HepG2 (cell line): ENCODE results near the gene CLIP2. TPM values are rescaled to one million over a fixed set of nuclear protein-coding genes. Genes with fewer than 3 reads are reported as not detected.

ENCODE experiments used
- ATAC-seq: fragments of 200-7000 bp; cut with Tn5 transposase; 3 replicates; pipeline ENCODE4 v1.9.1; 2020; ENCODE audit warnings: mild to moderate bottlenecking, moderate library complexity
- BruUV-seq: library from RNA; stranded (reverse); fragments of 400-500 nt; replicated peaks from 2 replicates; lab custom pipeline; 2021; lab: Mats Ljungman, UMichigan
- CTCF ChIA-PET: fragments of 300-600 bp; formaldehyde crosslinking; extraction: SDS; loops from one replicate; lab custom pipeline; 2021; ENCODE audit warnings: low total read pairs, inconsistent platforms, low intra/inter-chr PET ratio; lab: Yijun Ruan, JAX
- POLR2A ChIA-PET: fragments of 350-600 bp; sonication (Branson Sonifier 250); formaldehyde crosslinking; loops from one replicate; lab custom pipeline; 2020; ENCODE audit warnings: antibody characterized with exemption, inconsistent platforms; lab: Yijun Ruan, JAX
- DNase-seq: peaks from one replicate; pipeline ENCODE4 v3.0.0-alpha.2; 2015; ENCODE audit warnings: low spot score
- FAIRE-seq: peaks from 3 replicates; lab custom pipeline; 2011; peaks lifted over from hg19 to GRCh38; lab: Jason Lieb, UNC
- H2AFZ ChIP-seq: one replicate; pipeline ENCODE4 v1.6.1; 2011; ENCODE audit warnings: low read length, inconsistent platforms
- H3K27ac ChIP-seq: fragments of 300-600 bp; 3 replicates; pipeline ENCODE4 v1.8.0; 2011; ENCODE audit warnings: mixed run types, mild to moderate bottlenecking, mixed read lengths, low read length, inconsistent platforms; ENCODE audit not compliant: insufficient read depth; ENCODE audit errors: extremely low read length
- H3K27me3 ChIP-seq, 2 experiments: fragments of 200-600 bp in 1 of 2; 2 replicates in 1 of 2; 3 replicates in 1 of 2; pipeline versions ENCODE4 v1.6.0 to v1.8.0; 2011; ENCODE audit warnings: low read length in 2 of 2, mild to moderate bottlenecking in 2 of 2, moderate library complexity in 2 of 2, inconsistent platforms in 1 of 2; ENCODE audit not compliant: insufficient read depth in 2 of 2, control insufficient read depth in 1 of 2
- H3K36me3 ChIP-seq, 2 experiments: fragments of 200-600 bp in 1 of 2; replicated peaks in 1 of 2; 2 replicates in 1 of 2; 3 replicates in 1 of 2; pipeline versions ENCODE4 v1.5.1 to v1.8.0; 2011; ENCODE audit warnings: low read length in 2 of 2, inconsistent platforms in 1 of 2; ENCODE audit not compliant: insufficient read depth in 2 of 2, control insufficient read depth in 1 of 2
- H3K4me1 ChIP-seq: 2 replicates; pipeline ENCODE4 v1.5.1; 2012; ENCODE audit warnings: low read length, inconsistent platforms; ENCODE audit not compliant: insufficient read depth
- H3K4me2 ChIP-seq: 2 replicates; pipeline ENCODE4 v1.6.0; 2011; ENCODE audit warnings: low read depth, low read length, inconsistent platforms
- H3K4me3 ChIP-seq, 3 experiments: fragments of 200-600 bp in 1 of 3; sonication (generic), shearing (Covaris generic) in 1 of 3; replicated peaks in 1 of 3; 2 replicates each; pipeline ENCODE4 v1.5.1; 2011 to 2016; ENCODE audit warnings: low read length in 3 of 3, inconsistent platforms in 2 of 3, low read depth in 2 of 3, mild to moderate bottlenecking in 2 of 3, control low read depth in 1 of 3, mixed read lengths in 1 of 3; ENCODE audit not compliant: insufficient read depth in 1 of 3
- H3K79me2 ChIP-seq: one replicate; pipeline ENCODE4 v1.6.1; 2011; ENCODE audit warnings: low read length, inconsistent platforms; ENCODE audit not compliant: insufficient read depth
- H3K9ac ChIP-seq: 2 replicates; pipeline ENCODE4 v1.6.0; 2011; ENCODE audit warnings: mild to moderate bottlenecking, low read depth, low read length, inconsistent platforms; ENCODE audit not compliant: insufficient read depth
- H3K9me3 ChIP-seq: 2 replicates; pipeline ENCODE4 v1.5.1; 2012; ENCODE audit warnings: mild to moderate bottlenecking, low read length
- H4K20me1 ChIP-seq: 2 replicates; pipeline ENCODE4 v1.6.0; 2011; ENCODE audit warnings: inconsistent platforms, mild to moderate bottlenecking, low read length, moderate library complexity; ENCODE audit not compliant: insufficient read depth
- KDM1A ChIP-seq: IDR thresholded peaks from 2 replicates; pipeline ENCODE4 v1.6.1; 2016; ENCODE audit warnings: missing compliant biosample characterization
- PCBP1 ChIP-seq: fragments of 200-400 bp; formaldehyde crosslinking; IDR thresholded peaks from 2 replicates; pipeline ENCODE4 v1.6.1; 2017; ENCODE audit warnings: mild to moderate bottlenecking, low read depth, low read length, borderline replicate concordance
- RNF2 ChIP-seq: fragments of 450-650 bp; conservative IDR thresholded peaks from 2 replicates; pipeline ENCODE4 v1.6.1; 2016; ENCODE audit warnings: low read depth
- ZNF382 ChIP-seq: sonication (generic); formaldehyde crosslinking; IDR thresholded peaks from 2 replicates; pipeline ENCODE4 v1.5.0; 2020; ENCODE audit warnings: missing genetic modification reagents, mild to moderate bottlenecking, borderline replicate concordance
- ZNF550 ChIP-seq: sonication (generic); formaldehyde crosslinking; IDR thresholded peaks from 2 replicates; pipeline ENCODE4 v1.4.0; 2020; ENCODE audit warnings: mild to moderate bottlenecking, missing genetic modification reagents, borderline replicate concordance
- ZNF577 ChIP-seq: sonication (generic); formaldehyde crosslinking; IDR thresholded peaks from 2 replicates; pipeline ENCODE4 v1.4.0; 2020; ENCODE audit warnings: mild to moderate bottlenecking, low read depth, missing genetic modification reagents, borderline replicate concordance
- ZNF7 ChIP-seq: IDR thresholded peaks from 2 replicates; pipeline ENCODE4 v1.6.1; 2016; ENCODE audit warnings: missing biosample characterization, missing genetic modification reagents
- whole genome bisulfite sequencing: methylation state at CpG from one replicate; pipeline ENCODE4 v1.1.6; 2017; ENCODE audit warnings: low lambda C conversion rate; 5-methylcytosine and 5-hydroxymethylcytosine counted together
- in situ Hi-C: cut with HindIII; loops from 2 replicates; pipeline ENCODE4 v1.10.0; 2017; ENCODE audit warnings: low pct_unique_long_range_greater_than_20kb; ENCODE audit not compliant: extremely low pct_ligation_motif_present
- intact Hi-C: fragments of 100-400 bp; cut with micrococcal nuclease; formaldehyde crosslinking; loops from one replicate; pipeline ENCODE4 v1.10.0; 2022; ENCODE audit not compliant: unreplicated experiment
- polyA plus RNA-seq, 8 experiments: library from polyadenylated mRNA; depleted of rRNA in 3 of 8; stranded (reverse) in 7 of 8; unstranded in 1 of 8; fragments of >200 nt; fragmentation: Illumina TruSeq in 4 of 8; extraction: Trizol in 4 of 8; gene quantifications; 2 replicates each; pipeline versions ENCODE4 v1.2.1 to v1.2.3, GENCODE V29; 2011 to 2016; ENCODE audit warnings: low read depth in 4 of 8, missing spikeins in 1 of 8, mixed read lengths in 1 of 8; ENCODE audit not compliant: insufficient read depth in 1 of 8
- total RNA-seq, 5 experiments: library from RNA; depleted of rRNA; stranded (reverse); fragments of >200 nt; fragmentation: Illumina TruSeq; extraction: Trizol; gene quantifications; 2 replicates each; pipeline ENCODE4 v1.2.3, GENCODE V29; 2016; ENCODE audit warnings: low read depth in 1 of 5
- TF ChIP-seq, protein P1 (sequence below): sonication (generic); formaldehyde crosslinking; IDR thresholded peaks from 2 replicates; pipeline ENCODE4 v1.8.1; 2023; ENCODE audit warnings: missing genetic modification reagents, inconsistent platforms, borderline replicate concordance
- TF ChIP-seq, protein P2 (sequence below): sonication (generic); formaldehyde crosslinking; IDR thresholded peaks from 2 replicates; pipeline ENCODE4 v1.4.0; 2020; ENCODE audit warnings: mild to moderate bottlenecking, missing genetic modification reagents

The CLIP2 gene
- total and polyA plus RNA-seq, 2 of the 13 experiments (the other 11 are each of a cell fraction or from before 2014, with no cell fraction given): 6.5 to 17.4 TPM

DNA sequence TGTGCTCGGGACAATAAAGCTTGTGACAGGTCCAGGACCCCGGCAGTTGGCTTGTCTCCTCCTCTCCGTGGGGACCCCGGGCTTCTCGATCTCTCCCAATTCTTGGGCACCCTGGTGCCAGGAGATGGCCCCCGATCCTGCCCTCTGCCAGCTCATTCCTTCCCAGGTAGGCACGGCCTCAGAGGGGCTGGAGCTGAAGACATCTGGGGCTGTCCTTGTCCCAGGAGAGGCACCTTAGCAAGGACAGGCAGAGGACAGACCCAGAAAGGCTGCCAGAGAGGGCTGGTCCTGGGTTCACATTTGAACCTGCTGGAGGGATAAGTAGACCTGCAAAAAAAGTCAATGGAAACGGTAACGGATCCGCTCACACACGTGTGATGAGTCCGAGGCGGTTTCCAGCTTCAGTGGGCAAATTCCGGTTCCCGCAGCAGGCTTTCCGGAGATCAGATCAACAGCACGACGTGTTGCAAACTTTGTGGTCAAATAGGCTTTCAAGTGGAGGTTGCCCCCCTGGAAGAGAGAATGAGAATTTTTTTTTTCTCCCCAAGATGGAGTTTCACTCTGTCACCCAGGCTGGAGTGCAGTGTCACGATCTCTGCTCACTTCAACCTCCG, 116.8 kb downstream of the CLIP2 start (continued):
- TF ChIP-seq ZNF382 (CRISPR knock-in tag) (no peak), RNF2 (no peak), ZNF577 (CRISPR knock-in tag) (no peak), KDM1A (CRISPR knock-in tag) (no peak), PCBP1 (0 out of 2 replicates have a peak, but pooled peaks have one; percentile 5)
- TF ChIP-seq, protein P1, sequence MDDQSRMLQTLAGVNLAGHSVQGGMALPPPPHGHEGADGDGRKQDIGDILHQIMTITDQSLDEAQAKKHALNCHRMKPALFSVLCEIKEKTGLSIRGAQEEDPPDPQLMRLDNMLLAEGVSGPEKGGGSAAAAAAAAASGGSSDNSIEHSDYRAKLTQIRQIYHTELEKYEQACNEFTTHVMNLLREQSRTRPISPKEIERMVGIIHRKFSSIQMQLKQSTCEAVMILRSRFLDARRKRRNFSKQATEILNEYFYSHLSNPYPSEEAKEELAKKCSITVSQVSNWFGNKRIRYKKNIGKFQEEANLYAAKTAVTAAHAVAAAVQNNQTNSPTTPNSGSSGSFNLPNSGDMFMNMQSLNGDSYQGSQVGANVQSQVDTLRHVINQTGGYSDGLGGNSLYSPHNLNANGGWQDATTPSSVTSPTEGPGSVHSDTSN: no peak
- TF ChIP-seq, protein P2, sequence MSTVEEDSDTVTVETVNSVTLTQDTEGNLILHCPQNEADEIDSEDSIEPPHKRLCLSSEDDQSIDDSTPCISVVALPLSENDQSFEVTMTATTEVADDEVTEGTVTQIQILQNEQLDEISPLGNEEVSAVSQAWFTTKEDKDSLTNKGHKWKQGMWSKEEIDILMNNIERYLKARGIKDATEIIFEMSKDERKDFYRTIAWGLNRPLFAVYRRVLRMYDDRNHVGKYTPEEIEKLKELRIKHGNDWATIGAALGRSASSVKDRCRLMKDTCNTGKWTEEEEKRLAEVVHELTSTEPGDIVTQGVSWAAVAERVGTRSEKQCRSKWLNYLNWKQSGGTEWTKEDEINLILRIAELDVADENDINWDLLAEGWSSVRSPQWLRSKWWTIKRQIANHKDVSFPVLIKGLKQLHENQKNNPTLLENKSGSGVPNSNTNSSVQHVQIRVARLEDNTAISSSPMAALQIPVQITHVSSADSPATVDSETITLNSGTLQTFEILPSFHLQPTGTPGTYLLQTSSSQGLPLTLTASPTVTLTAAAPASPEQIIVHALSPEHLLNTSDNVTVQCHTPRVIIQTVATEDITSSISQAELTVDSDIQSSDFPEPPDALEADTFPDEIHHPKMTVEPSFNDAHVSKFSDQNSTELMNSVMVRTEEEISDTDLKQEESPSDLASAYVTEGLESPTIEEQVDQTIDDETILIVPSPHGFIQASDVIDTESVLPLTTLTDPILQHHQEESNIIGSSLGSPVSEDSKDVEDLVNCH (CRISPR knock-in tag): no peak

DNA sequence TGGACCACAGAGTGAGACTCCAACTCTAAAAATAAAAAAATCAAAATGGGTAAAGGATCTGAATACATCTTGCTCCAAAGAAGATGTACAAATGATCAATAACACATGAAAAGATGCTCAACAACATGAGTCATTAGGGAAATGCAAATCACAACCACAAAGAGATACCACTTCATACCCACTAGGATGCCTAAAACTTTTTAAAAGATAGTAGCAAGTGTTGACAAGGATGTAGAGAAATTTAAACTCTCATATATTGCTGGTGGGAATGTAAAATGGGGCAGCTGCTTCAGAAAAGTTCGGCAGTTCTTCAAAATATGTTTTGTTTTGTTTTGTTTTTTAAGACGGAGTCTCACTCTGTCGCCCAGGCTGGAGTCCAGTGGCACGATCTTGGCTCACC, 118.8 kb downstream of the CLIP2 start:
- DNase-seq: no peak
- Histone ChIP-seq H3K4me1 (no peaks in the 10 kb centered on the region), H3K79me2 (no peaks in the 10 kb centered on the region), H4K20me1 (no peaks in the 10 kb centered on the region), H3K36me3 (peaks cover 0 to 12% of the 10 kb centered on the region in 2 experiments; a peak in 2 of 5 replicates), H3K27me3 (no peaks in the 10 kb centered on the region), H3K4me2 (no peak overlapping the region), H3K9me3 (no peaks in the 10 kb centered on the region)
- in situ Hi-C loops (loop anchor here (10.0 kb wide), 1 partner anchor 343 kb away; no protein-coding TSS in a partner anchor), intact Hi-C loops (no loop called here)
- POLR2A ChIA-PET: no interaction called here
- TF ChIP-seq ZNF550 (CRISPR knock-in tag) (no peak), ZNF7 (CRISPR knock-in tag) (peak; percentile 85)
- TF ChIP-seq, all 625 proteins: peak for 1
- WGBS: 73% methylated on average over 4 of the region's 4 CpGs
- Histone ChIP-seq H3K9ac (no peak overlapping the region), H3K27ac (no peak overlapping the region), H3K4me3 (no peak overlapping the region), H2AFZ (no peak overlapping the region)
- no peak for ATAC-seq
- FAIRE-seq: peak; percentile 4
- no TSS peak for BruUV-seq
- CTCF ChIA-PET: no interaction called here
